Measurements from ENCODE around the gene ZNF112.

DNA sequence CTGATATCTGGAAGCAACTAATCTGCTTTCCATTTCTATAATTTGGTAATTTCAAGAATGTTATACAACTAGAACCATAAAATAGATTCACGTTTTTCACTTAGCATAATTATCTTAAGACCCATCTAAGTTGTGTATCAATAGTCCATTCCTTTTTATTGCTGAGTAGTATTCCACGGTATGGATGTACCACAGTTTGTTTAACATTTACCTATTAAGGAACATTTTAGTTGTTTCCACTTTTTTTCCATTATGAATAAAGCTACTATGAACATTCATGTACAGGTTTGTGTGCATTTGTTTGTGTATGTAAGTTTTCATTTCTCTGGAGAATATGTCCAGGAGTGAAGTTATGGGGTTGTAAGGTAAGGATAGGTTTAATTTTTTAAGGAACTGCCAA, 18.3 kb upstream of the ZNF112 start:
- TF ChIP-seq, protein P1, sequence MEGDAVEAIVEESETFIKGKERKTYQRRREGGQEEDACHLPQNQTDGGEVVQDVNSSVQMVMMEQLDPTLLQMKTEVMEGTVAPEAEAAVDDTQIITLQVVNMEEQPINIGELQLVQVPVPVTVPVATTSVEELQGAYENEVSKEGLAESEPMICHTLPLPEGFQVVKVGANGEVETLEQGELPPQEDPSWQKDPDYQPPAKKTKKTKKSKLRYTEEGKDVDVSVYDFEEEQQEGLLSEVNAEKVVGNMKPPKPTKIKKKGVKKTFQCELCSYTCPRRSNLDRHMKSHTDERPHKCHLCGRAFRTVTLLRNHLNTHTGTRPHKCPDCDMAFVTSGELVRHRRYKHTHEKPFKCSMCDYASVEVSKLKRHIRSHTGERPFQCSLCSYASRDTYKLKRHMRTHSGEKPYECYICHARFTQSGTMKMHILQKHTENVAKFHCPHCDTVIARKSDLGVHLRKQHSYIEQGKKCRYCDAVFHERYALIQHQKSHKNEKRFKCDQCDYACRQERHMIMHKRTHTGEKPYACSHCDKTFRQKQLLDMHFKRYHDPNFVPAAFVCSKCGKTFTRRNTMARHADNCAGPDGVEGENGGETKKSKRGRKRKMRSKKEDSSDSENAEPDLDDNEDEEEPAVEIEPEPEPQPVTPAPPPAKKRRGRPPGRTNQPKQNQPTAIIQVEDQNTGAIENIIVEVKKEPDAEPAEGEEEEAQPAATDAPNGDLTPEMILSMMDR (IDR thresholded peaks at IDR 0.05), result no peak
- no peak for TF ChIP-seq ELF1 (IDR thresholded peaks at IDR 0.05)
- TF ChIP-seq POLR2AphosphoS5 (IDR thresholded peaks at IDR 0.05; ENCODE audit: low read depth, low read length), result no peak

Data from SK-N-SH (cell line).